Natural killer cell treated with Interleukin-12 subunit alpha and Interleukin-12 subunit beta and Interleukin-15 and Interleukin-18, amount 100 ng/mL, for 72 hours (primary cell): ENCODE measurements around the gene INF2. TPM values are rescaled to one million over a fixed set of nuclear protein-coding genes. Genes with fewer than 3 reads are reported as not detected.

ENCODE experiments used
- ATAC-seq, 2 donors: fragments of 150-1000 bp; cut with Tn5 transposase in 1 of 2; sonication (Bioruptor Pico), chemical (Tn5 transposase) in 1 of 2; 2 replicates each; pipeline ENCODE4 v1.10.0; 2021
- DNase-seq: peaks from one replicate; pipeline ENCODE4 v3.0.0; 2022; ENCODE audit warnings: low spot score
- H3K27ac Mint-ChIP-seq, 2 donors: 1 replicate in 1 of 2; 2 replicates in 1 of 2; pipeline ENCODE4 v1.8.0; 2022; ENCODE audit warnings: mixed read lengths in 2 of 2, mild to moderate bottlenecking in 1 of 2, moderate library complexity in 1 of 2
- H3K27me3 Mint-ChIP-seq, 2 donors: 1 replicate in 1 of 2; 2 replicates in 1 of 2; pipeline ENCODE4 v1.8.0; 2022; ENCODE audit warnings: mixed read lengths in 2 of 2
- H3K36me3 Mint-ChIP-seq: one replicate; pipeline ENCODE4 v1.8.0; 2022; ENCODE audit warnings: mixed read lengths
- H3K4me1 Mint-ChIP-seq, 2 donors: 1 replicate in 1 of 2; 2 replicates in 1 of 2; pipeline ENCODE4 v1.8.0; 2022; ENCODE audit warnings: low read depth in 2 of 2, mixed read lengths in 2 of 2, mild to moderate bottlenecking in 1 of 2
- H3K4me3 Mint-ChIP-seq: one replicate; pipeline ENCODE4 v1.8.0; 2022; ENCODE audit warnings: mixed read lengths
- H3K9me3 Mint-ChIP-seq: 2 replicates; pipeline ENCODE4 v1.8.0; 2022; ENCODE audit warnings: mixed read lengths
- total RNA-seq, 2 donors: library from RNA; stranded (reverse); gene quantifications; one replicate each; pipeline ENCODE4 v1.2.3, GENCODE V29; 2022

Gene INF2
- total RNA-seq, 2 donors from 2014 or later, result 19.2 to 44.9 TPM

GRCh38 chr14:104693482-104694431 is 4.3 kb downstream of the INF2 start:
- Mint-ChIP-seq H3K4me3 (no peak overlapping the region), H3K27ac (no peak overlapping the region), H3K36me3 (no peaks in the 10 kb centered on the region), H3K27me3 (no peaks in the 10 kb centered on the region), H3K4me1 (peaks cover 8 to 16% of the 10 kb centered on the region in 2 donors), H3K9me3 (no peaks in the 10 kb centered on the region)
- ATAC-seq (no peak), DNase-seq (no peak)

- ATAC-seq (no peak), DNase-seq (no peak)
- Mint-ChIP-seq H3K27me3 (no peaks in the 10 kb centered on the region), H3K4me1 (peaks cover 8 to 16% of the 10 kb centered on the region in 2 donors), H3K9me3 (no peaks in the 10 kb centered on the region), H3K36me3 (no peaks in the 10 kb centered on the region), H3K4me3 (no peak overlapping the region), H3K27ac (no peak overlapping the region)
Measured at GRCh38 chr14:104694475-104694950, 5.1 kb downstream of the INF2 start.

GRCh38 chr14:104694991-104695659 is 5.7 kb downstream of the INF2 start:
- no peaks in the 10 kb centered on the region for H3K27me3 Mint-ChIP-seq
- H3K9me3 Mint-ChIP-seq, result no peaks in the 10 kb centered on the region
- H3K4me1 Mint-ChIP-seq, result peaks cover 8 to 16% of the 10 kb centered on the region in 2 donors
- DNase-seq, result no peak
- no peak overlapping the region for H3K4me3 Mint-ChIP-seq
- H3K36me3 Mint-ChIP-seq, result no peaks in the 10 kb centered on the region
- no peak overlapping the region for H3K27ac Mint-ChIP-seq
- peak in 1 of 2 donors; percentile 37 for ATAC-seq

GRCh38 chr14:104695660-104696000 is 6.2 kb downstream of the INF2 start:
- H3K4me1 Mint-ChIP-seq, result peaks cover 8 to 16% of the 10 kb centered on the region in 2 donors
- DNase-seq (no peak), ATAC-seq (no peak)
- no peak overlapping the region for H3K27ac Mint-ChIP-seq
- no peaks in the 10 kb centered on the region for H3K27me3 Mint-ChIP-seq
- no peaks in the 10 kb centered on the region for H3K9me3 Mint-ChIP-seq
- H3K4me3 Mint-ChIP-seq, result no peak overlapping the region
- H3K36me3 Mint-ChIP-seq, result no peaks in the 10 kb centered on the region

GRCh38 chr14:104696671-104697316 is 7.4 kb downstream of the INF2 start:
- peaks cover 8 to 16% of the 10 kb centered on the region in 2 donors for H3K4me1 Mint-ChIP-seq
- no peak for DNase-seq
- H3K27me3 Mint-ChIP-seq, result no peaks in the 10 kb centered on the region
- no peak overlapping the region for H3K27ac Mint-ChIP-seq
- no peak overlapping the region for H3K4me3 Mint-ChIP-seq
- H3K36me3 Mint-ChIP-seq, result no peaks in the 10 kb centered on the region
- no peak for ATAC-seq
- H3K9me3 Mint-ChIP-seq, result no peaks in the 10 kb centered on the region

GRCh38 chr14:104697317-104697703 is 7.9 kb downstream of the INF2 start:
- no peak for ATAC-seq

GRCh38 chr14:104697892-104698583 is 8.6 kb downstream of the INF2 start:
- no peak for DNase-seq
- Mint-ChIP-seq H3K27me3 (no peaks in the 10 kb centered on the region), H3K4me1 (peaks cover 8 to 16% of the 10 kb centered on the region in 2 donors), H3K4me3 (no peak overlapping the region), H3K36me3 (no peaks in the 10 kb centered on the region), H3K27ac (no peak overlapping the region), H3K9me3 (no peaks in the 10 kb centered on the region)
- no peak for ATAC-seq

More at GRCh38 chr14:104697317-104697703, 7.9 kb downstream of the INF2 start:
- no peak overlapping the region for H3K27ac Mint-ChIP-seq
- no peaks in the 10 kb centered on the region for H3K36me3 Mint-ChIP-seq
- no peak overlapping the region for H3K4me3 Mint-ChIP-seq
- peaks cover 8 to 16% of the 10 kb centered on the region in 2 donors for H3K4me1 Mint-ChIP-seq
- no peak for DNase-seq
- H3K27me3 Mint-ChIP-seq, result no peaks in the 10 kb centered on the region
- no peaks in the 10 kb centered on the region for H3K9me3 Mint-ChIP-seq

GRCh38 chr14:104698688-104699425 is 9.4 kb downstream of the INF2 start:
- H3K36me3 Mint-ChIP-seq, result no peaks in the 10 kb centered on the region
- DNase-seq (no peak), ATAC-seq (no peak)
- H3K27ac Mint-ChIP-seq, result no peak overlapping the region
- H3K4me1 Mint-ChIP-seq, result peaks cover 8 to 16% of the 10 kb centered on the region in 2 donors
- no peaks in the 10 kb centered on the region for H3K27me3 Mint-ChIP-seq
- no peak overlapping the region for H3K4me3 Mint-ChIP-seq
- H3K9me3 Mint-ChIP-seq, result no peaks in the 10 kb centered on the region

- Mint-ChIP-seq H3K4me1 (peaks cover 7 to 13% of the 10 kb centered on the region in 2 donors), H3K4me3 (no peak overlapping the region), H3K27me3 (no peaks in the 10 kb centered on the region), H3K9me3 (no peaks in the 10 kb centered on the region), H3K27ac (no peak overlapping the region), H3K36me3 (no peaks in the 10 kb centered on the region)
- DNase-seq (no peak), ATAC-seq (no peak)
Measured at GRCh38 chr14:104699426-104699748, 10.0 kb downstream of the INF2 start.

GRCh38 chr14:104700225-104700651 is 10.8 kb downstream of the INF2 start:
- Mint-ChIP-seq H3K4me3 (no peak overlapping the region), H3K27ac (no peak overlapping the region), H3K27me3 (no peaks in the 10 kb centered on the region), H3K4me1 (peaks cover 5 to 8% of the 10 kb centered on the region in 2 donors), H3K9me3 (no peaks in the 10 kb centered on the region), H3K36me3 (no peaks in the 10 kb centered on the region)
- no peak for ATAC-seq
- no peak for DNase-seq

GRCh38 chr14:104700747-104701217 is 11.4 kb downstream of the INF2 start:
- H3K27ac Mint-ChIP-seq, result no peak overlapping the region
- no peak for ATAC-seq
- no peaks in the 10 kb centered on the region for H3K27me3 Mint-ChIP-seq

GRCh38 chr14:104701383-104702076 is 12.1 kb downstream of the INF2 start:
- no peak overlapping the region for H3K27ac Mint-ChIP-seq
- H3K4me1 Mint-ChIP-seq, result no peaks in the 10 kb centered on the region
- H3K36me3 Mint-ChIP-seq, result no peaks in the 10 kb centered on the region
- no peaks in the 10 kb centered on the region for H3K9me3 Mint-ChIP-seq
- H3K4me3 Mint-ChIP-seq, result no peak overlapping the region
- no peaks in the 10 kb centered on the region for H3K27me3 Mint-ChIP-seq
- ATAC-seq, result no peak
- no peak for DNase-seq

More at GRCh38 chr14:104700747-104701217, 11.4 kb downstream of the INF2 start:
- Mint-ChIP-seq H3K36me3 (no peaks in the 10 kb centered on the region), H3K4me3 (no peak overlapping the region), H3K9me3 (no peaks in the 10 kb centered on the region), H3K4me1 (peaks cover 3% of the 10 kb centered on the region in 2 donors)
- DNase-seq, result no peak
